Right atrium auricular region (tissue), 2 donors: ENCODE results near the gene CRB3. TPM values are rescaled to one million over a fixed set of nuclear protein-coding genes. Genes with fewer than 3 reads are reported as not detected.

Source experiments
- DNase-seq: peaks from one replicate; pipeline ENCODE4 v3.0.0-alpha.2; 2019; ENCODE audit warnings: low spot score
- H3K27ac ChIP-seq, 2 donors: fragments of 200-600 bp; sonication (generic); 1 replicate in 1 of 2; 2 replicates in 1 of 2; pipeline ENCODE4 v1.5.1; 2016 to 2019
- H3K27me3 ChIP-seq, 2 donors: fragments of 200-600 bp; sonication (generic); one replicate each; pipeline versions ENCODE4 v1.5.1 to v1.6.0; 2017 to 2019
- H3K36me3 ChIP-seq: fragments of 200-600 bp; sonication (generic); one replicate; pipeline ENCODE4 v1.5.1; 2016
- H3K4me1 ChIP-seq, 2 donors: fragments of 200-600 bp; sonication (generic); one replicate each; pipeline versions ENCODE4 v1.5.1 to v1.6.0; 2017 to 2019
- H3K4me3 ChIP-seq, 2 donors: fragments of 200-600 bp; sonication (generic); 1 replicate in 1 of 2; 2 replicates in 1 of 2; pipeline ENCODE4 v1.5.1; 2017 to 2019; ENCODE audit warnings: mild to moderate bottlenecking in 1 of 2, moderate library complexity in 1 of 2
- H3K9me3 ChIP-seq, 2 donors: fragments of 200-600 bp; sonication (generic); one replicate each; pipeline ENCODE4 v1.5.1; 2019
- CTCF ChIP-seq, 2 donors: fragments of 200-600 bp; sonication (generic); IDR thresholded peaks; one replicate each; pipeline ENCODE4 v1.5.1; 2019; ENCODE audit warnings: antibody characterized with exemption in 2 of 2
- total RNA-seq, 2 donors: library from RNA; depleted of rRNA; stranded (reverse); fragments of >200 nt; gene quantifications; one replicate each; pipeline ENCODE4 v1.1.0, GENCODE V29; 2016

Gene CRB3
- total RNA-seq, 2 donors from 2014 or later: 0.33 to 2.5 TPM

GRCh38 chr19:6452899-6453298 lies 11.2 kb upstream of the CRB3 start:
- no peak overlapping the region for H3K27ac ChIP-seq
- H3K36me3 ChIP-seq: peaks cover 44% of the 10 kb centered on the region
- no peak overlapping the region for H3K4me3 ChIP-seq
- H3K27me3 ChIP-seq: no peaks in the 10 kb centered on the region
- peaks cover 6 to 16% of the 10 kb centered on the region in 2 donors for H3K9me3 ChIP-seq
- TF ChIP-seq CTCF (IDR thresholded peaks at IDR 0.05): no peak
- no peak for DNase-seq
- H3K4me1 ChIP-seq: peaks cover 0 to 1% of the 10 kb centered on the region in 2 donors

- H3K27me3 ChIP-seq: no peaks in the 10 kb centered on the region
- DNase-seq: no peak
- H3K4me1 ChIP-seq: peaks cover 0 to 13% of the 10 kb centered on the region in 2 donors
- H3K9me3 ChIP-seq: peaks cover 6 to 16% of the 10 kb centered on the region in 2 donors
- H3K36me3 ChIP-seq: peaks cover 44% of the 10 kb centered on the region
- H3K4me3 ChIP-seq: no peak overlapping the region
- H3K27ac ChIP-seq: no peak overlapping the region
- TF ChIP-seq CTCF (IDR thresholded peaks at IDR 0.05): no peak
Observed at GRCh38 chr19:6453951-6454565, 10.0 kb upstream of the CRB3 start.

GRCh38 chr19:6455924-6456323 lies 8.1 kb upstream of the CRB3 start:
- Histone ChIP-seq H3K4me3 (no peak overlapping the region), H3K36me3 (peaks cover 39% of the 10 kb centered on the region)
- no peak for DNase-seq

GRCh38 chr19:6457958-6458694 lies 5.9 kb upstream of the CRB3 start:
- Histone ChIP-seq H3K27me3 (no peaks in the 10 kb centered on the region), H3K4me1 (peaks cover 0 to 19% of the 10 kb centered on the region in 2 donors), H3K36me3 (peaks cover 28% of the 10 kb centered on the region), H3K27ac (peak overlapping the region in 1 of 2 donors; percentile 83), H3K9me3 (peaks cover 6 to 16% of the 10 kb centered on the region in 2 donors), H3K4me3 (peak overlapping the region in 1 of 2 donors; percentile 68)
- TF ChIP-seq CTCF (IDR thresholded peaks at IDR 0.05): no peak
- DNase-seq: no peak

More at GRCh38 chr19:6455924-6456323, 8.1 kb upstream of the CRB3 start:
- no peak for TF ChIP-seq CTCF (IDR thresholded peaks at IDR 0.05)
- Histone ChIP-seq H3K27me3 (no peaks in the 10 kb centered on the region), H3K27ac (no peak overlapping the region), H3K4me1 (peaks cover 0 to 19% of the 10 kb centered on the region in 2 donors), H3K9me3 (peaks cover 6 to 16% of the 10 kb centered on the region in 2 donors)

GRCh38 chr19:6458695-6459261 lies 5.3 kb upstream of the CRB3 start:
- Histone ChIP-seq H3K27ac (peak overlapping the region; percentile 81 to 83), H3K36me3 (peaks cover 23% of the 10 kb centered on the region), H3K4me1 (peaks cover 0 to 19% of the 10 kb centered on the region in 2 donors), H3K9me3 (peaks cover 6 to 11% of the 10 kb centered on the region in 2 donors), H3K27me3 (peaks cover 1 to 4% of the 10 kb centered on the region in 2 donors), H3K4me3 (peak overlapping the region; percentile 55 to 68)
- no peak for TF ChIP-seq CTCF (IDR thresholded peaks at IDR 0.05)
- no peak for DNase-seq
